Fibroblast of pulmonary artery (primary cell): ENCODE measurements around the gene KIF5C.

Source experiments
- DNase-seq: peaks from one replicate; pipeline ENCODE4 v3.0.0-alpha.2; 2010; ENCODE audit warnings: low read depth
- H3K4me3 ChIP-seq: replicated peaks from 2 replicates; pipeline ENCODE4 v1.5.1; 2011; ENCODE audit warnings: low read depth, mild to moderate bottlenecking, control low read depth, low read length, moderate library complexity
- CTCF ChIP-seq: IDR thresholded peaks from 2 replicates; pipeline ENCODE4 v1.5.1; 2011; ENCODE audit warnings: mild to moderate bottlenecking, control low read depth, low read length, inconsistent platforms; ENCODE audit errors: missing control alignments

KIF5C gene

GRCh38 chr2:149021271-149021719 is 146.3 kb downstream of the KIF5C start:
- no peak for DNase-seq
- no peak overlapping the region for H3K4me3 ChIP-seq
- TF ChIP-seq CTCF: no peak

- no peak for TF ChIP-seq CTCF
- H3K4me3 ChIP-seq: no peak overlapping the region
- no peak for DNase-seq
These were observed 146.7 kb downstream of the KIF5C start for GRCh38 chr2:149021761-149022160.

DNA sequence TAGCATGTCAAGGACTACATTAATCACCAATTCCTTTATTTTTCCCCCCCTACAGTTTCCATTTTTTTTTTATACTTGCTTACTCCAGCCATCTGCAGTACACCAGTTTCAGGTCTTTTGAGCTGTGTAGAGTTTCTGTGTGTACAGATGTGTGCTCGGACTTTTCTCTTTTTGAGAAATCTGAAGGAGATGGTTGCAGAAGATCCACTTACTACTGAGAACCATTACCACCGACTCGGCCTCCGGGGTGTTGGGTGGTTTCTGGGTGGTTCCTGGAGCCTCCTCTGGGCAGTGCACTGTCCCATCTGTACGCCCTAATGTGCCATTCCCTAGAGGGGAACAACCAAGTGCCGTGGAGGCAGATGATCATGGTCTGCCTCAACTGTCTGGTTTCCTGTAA is 148.1 kb downstream of the KIF5C start:
- no peak for DNase-seq
- H3K4me3 ChIP-seq: no peak overlapping the region
- no peak for TF ChIP-seq CTCF

DNA sequence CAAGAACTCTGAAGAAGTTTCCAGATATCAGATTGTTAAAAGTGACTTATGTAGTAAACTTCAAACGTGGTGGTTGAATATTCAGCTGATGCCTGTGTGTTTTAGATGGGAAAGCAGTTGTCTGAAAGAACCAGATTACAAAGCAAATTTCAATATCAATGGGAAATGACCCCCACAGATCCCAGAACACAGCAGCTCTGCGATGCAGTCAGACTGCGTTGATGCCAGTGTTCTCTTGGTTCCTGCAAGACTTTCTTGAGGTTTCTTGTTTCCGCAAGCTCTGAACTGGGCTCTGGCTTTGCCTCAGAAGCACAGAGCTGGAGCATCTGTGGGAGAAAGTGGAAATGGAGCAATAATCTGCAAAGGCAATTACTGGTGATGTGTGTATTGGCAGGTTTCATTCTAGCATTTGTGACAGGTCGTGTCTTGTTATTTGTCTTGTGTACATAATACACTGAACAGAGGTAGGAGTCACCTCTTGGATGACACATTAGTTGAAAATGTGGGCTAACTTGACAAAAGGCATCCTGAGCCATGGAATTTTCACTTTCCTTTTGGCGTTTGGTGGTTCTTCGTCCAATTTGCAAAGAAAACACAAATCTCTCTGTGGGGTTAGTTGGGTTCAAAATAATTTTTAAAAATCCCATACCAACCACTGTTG is 152.7 kb downstream of the KIF5C start:
- no peak overlapping the region for H3K4me3 ChIP-seq
- TF ChIP-seq CTCF: no peak
- no peak for DNase-seq

GRCh38 chr2:149028377-149028776 is 153.3 kb downstream of the KIF5C start:
- no peak for DNase-seq
- H3K4me3 ChIP-seq: no peak overlapping the region
- TF ChIP-seq CTCF: no peak

DNA sequence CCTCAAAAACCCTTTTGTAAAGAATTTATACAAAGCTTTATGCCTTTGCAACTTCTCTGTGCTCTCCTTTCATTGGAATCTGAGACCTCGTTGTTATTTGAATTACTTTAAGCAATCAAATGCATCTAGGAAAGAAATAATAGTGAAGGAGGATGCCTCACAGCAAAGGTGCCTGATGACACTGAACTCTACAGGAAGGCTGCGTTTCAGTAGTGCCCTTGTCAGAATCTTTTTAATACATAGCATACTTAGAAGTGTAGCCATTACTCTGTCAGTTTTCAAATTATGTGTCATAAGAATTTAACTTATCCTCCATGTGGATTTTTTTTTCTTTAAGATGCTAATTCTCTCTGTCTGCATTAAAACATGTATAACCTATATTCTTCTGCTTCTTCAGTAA is 153.9 kb downstream of the KIF5C start:
- no peak overlapping the region for H3K4me3 ChIP-seq
- DNase-seq: no peak
- TF ChIP-seq CTCF: no peak

DNA sequence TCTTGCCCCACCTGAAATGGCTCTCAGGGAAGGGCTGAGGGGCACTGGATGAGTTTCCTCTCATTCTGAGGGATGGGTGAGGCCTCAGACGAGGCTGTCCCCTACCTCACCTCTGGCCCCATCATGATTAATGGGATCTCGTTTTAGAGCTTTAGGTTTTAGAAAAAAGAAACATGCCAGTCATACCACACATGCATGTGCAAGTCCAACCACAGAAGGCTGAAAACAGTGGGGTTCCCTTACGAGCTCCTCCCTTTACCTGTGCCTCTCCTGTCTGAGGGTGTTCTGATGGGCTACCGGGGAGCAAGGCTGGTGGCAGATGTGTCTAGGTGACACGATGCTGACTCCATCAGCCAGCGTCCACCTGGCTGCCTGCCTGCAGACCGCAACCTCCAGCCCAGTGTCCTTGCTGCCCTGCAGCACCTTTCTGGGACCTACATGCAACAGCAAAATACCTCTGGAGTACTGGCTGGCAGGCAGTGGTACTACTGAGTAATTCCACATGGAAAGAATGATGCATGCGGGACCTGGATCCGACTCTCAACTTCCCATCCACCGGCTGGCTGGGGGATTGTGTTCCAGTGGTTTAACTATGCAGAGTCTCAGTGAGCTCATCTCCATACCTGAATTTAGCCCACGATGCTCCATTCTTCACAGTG is 154.4 kb downstream of the KIF5C start:
- TF ChIP-seq CTCF: no peak
- H3K4me3 ChIP-seq: no peak overlapping the region
- DNase-seq: no peak
